Measurements from ENCODE around the gene MTX3.

The MTX3 gene, protein sequence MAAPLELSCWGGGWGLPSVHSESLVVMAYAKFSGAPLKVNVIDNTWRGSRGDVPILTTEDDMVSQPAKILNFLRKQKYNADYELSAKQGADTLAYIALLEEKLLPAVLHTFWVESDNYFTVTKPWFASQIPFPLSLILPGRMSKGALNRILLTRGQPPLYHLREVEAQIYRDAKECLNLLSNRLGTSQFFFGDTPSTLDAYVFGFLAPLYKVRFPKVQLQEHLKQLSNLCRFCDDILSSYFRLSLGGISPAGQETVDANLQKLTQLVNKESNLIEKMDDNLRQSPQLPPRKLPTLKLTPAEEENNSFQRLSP

DNA sequence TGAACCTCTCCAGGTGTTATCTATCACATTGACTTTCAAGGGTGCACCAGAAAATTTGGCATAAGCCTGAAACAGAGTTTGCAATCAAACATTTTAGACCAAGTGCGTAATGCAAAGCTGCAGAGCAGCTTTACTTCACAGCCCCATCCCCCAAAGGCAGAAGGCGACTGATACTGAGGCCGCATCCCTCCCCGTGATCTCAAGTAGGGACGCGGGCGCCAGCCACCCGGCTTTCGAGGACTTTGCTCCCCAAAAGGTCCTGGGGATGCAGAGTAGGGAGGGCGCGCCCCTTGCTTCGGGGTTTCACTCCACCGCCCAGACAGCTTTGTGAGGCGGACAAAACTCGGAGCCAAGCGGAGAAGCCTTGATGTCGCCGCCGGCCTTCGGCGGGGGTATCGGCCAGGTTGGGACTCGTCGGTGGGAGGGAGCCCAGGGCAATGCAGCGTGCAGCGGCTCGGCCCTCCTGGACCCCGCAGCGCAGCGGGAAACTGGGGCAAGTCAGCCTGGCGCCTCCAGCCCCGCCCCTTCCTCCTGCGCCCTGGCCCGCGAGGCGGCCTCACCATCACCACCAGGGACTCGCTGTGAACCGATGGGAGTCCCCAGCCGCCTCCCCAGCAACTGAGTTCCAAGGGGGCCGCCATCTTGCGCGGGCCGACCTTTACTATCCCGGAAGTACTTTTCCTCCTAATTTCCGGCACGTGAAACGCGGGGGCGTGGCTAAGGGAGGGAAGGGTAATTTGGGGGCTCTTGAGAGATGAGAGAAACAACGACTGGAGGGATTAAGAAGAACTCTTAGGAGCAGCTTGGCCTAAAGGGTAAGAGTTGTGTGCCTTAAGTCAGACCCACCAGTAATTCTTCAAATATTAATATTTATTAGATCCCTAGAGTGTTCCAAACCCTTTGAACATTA is at the start of gene MTX3:
TSS of gene MTX3 (minus strand) at position 665 of the 910 bp plus-strand sequence. CDS start at position 641, 24 bp downstream.
- peak; percentile 77 to 82 for DNase-seq (ENCODE audit: low read depth in 2 of 2)

DNA sequence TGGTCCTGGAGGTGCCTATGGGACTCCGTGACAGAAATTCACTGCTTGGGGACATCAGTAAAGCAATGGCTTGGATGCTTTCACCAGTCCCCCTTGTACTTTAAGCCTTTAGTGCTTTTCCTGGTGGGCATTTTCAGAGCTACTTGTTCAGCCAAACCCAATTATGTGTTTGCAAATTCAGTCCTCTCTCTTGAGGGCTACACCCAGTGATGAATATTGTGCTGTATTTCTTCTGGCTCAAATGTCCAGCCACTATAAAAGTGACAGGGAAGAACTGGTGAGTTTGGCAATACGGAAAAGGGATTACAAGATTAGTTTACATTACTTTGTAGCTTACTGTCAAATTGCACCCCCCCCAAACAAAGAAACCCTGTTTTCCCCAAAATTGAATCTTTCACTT is 48.6 kb upstream of the MTX3 start:
- no peak for DNase-seq (ENCODE audit: low read depth in 2 of 2)

DNA sequence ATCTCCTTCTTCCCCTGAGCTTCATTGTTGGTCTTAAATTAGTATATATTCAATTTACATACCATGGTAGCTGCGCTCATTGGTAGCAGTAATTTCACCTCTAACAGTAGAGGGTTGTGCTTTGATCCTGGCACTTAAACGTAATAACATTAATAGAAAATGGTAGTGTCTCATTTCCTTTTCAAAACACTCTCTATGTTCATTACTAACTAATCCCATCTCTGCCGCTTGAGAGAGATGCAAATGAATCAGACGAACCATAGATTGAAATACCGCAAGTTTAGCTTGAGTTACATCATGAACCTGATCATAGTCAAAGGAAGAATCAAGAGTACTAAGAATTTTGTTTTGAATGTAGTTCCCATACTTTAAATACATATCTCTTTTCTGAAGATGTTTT is 46.3 kb upstream of the MTX3 start:
- no peak for DNase-seq (ENCODE audit: low read depth in 2 of 2)

DNA sequence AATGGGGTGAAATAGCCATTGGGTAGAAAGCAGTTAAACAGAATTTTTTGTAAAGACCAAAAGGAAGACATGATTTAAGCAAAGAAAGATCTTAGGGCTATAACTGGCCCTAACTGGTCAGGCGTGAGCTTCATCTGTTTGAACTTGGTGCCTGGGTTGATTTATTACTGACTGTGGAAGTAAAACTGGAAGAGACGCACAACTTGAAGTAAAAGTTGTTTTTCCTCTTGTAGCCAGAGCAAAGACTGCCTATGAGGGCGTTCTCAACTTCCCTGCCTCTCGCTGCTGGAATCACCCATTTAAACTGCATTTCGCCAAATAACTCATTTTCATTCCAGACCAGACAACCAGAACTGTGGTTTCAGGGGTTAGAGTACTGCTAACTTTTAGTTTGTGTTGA is 45.6 kb upstream of the MTX3 start:
- DNase-seq (ENCODE audit: low read depth in 2 of 2) = no peak

DNA sequence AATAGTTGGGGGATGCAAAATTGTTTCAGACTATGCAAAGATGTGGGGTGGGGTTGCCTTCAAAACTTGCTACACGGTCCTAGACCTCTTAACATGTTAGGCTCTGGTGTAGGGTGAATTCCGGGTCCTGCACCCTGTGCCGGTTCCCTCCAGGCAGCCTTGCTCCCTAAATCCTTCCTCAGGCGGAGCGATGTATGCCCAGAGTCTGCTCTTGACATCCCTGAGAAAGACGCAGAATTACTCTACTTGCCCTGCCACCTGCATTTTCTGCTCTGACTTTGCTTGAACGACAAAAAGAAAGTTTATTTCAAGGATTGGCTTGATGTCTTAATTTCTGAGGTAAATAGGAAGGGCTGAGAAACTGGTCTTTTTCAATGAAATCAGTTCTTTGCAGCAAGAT is 44.8 kb upstream of the MTX3 start:
- no peak for DNase-seq (ENCODE audit: low read depth in 2 of 2)

DNA sequence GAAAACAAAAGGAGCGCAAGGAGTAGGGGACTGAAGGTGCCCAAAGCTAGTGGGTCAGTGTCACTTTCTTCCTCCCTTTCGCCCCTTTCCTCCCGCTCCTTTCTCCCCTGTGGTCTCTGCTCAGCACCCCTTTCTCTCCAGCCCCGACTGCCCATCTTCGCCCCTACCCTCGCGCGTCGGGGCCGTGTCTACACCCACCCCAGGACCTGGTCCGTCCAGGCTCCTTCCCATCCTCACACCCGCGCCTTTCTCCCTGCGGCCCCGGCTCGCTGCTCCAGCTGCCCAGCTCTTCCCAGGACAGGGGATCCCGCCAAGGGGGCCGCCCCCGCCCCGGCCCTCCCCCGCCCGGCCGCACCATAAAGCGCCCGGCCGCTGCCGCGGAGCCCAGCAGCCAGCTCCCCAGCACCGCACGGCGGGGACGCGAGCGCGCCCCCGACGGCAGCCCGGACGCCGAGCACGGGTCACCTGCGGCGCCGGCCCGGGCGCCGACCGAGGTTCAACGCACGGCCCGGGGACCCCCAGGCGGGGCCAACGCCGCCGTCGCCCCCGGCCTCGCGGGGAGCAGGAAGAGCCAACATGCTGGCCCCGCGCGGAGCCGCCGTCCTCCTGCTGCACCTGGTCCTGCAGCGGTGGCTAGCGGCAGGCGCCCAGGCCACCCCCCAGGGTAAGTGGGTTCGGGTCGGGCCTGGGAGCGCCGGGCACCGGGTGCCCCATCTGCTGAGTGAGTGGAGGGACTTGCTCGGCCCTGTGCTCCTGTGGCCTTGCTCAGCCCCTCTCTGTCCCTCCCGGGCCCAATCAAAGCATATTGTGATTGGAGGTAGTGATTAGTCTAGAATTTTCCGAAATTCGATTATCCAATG is 44.1 kb upstream of the MTX3 start, which contains the start of gene THBS4:
TSS of gene THBS4 (plus strand) at position 387 of the 860 bp plus-strand sequence. CDS start at position 577, 190 bp downstream.
- DNase-seq (ENCODE audit: low read depth in 2 of 2) = no peak

DNA sequence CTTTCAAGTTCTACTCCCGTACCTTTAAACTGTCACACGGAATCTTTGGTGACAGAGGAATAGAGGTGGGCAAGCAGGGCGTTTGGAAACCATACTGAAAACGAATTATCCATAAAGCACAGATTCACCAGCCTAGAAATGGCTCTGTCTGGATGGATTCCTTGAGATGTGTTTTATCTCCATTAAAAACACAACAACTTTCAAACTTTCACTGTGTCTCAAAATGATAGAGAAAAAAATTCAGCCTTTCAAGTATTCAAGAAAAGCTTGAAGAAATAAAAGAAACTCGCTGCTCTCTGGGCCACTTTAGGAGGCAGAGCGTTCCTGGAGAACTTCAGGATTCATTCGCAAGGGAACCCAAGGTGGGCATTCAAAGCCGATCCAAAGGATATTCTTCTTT is 43.5 kb upstream of the MTX3 start:
- DNase-seq (ENCODE audit: low read depth in 2 of 2) = no peak

DNA sequence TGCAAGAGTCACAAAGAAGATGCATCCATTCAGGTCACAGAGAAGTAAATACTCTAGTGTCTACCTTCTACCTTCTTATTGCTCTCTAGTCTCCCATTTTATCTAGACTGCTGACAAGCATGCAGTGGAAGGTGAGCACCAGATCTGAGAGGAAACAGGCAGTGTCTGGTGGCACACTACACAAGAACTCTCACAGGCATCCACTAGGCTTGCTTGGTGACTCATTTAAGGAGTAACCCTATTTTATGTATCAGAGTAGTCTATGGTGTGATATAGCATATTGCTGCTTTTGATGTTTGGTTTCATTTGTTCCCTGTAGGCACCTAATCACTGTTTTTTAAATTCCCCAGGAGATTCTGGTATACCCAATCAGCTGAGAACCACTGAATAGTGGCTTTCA is 42.5 kb upstream of the MTX3 start:
- no peak for DNase-seq (ENCODE audit: low read depth in 2 of 2)

DNA sequence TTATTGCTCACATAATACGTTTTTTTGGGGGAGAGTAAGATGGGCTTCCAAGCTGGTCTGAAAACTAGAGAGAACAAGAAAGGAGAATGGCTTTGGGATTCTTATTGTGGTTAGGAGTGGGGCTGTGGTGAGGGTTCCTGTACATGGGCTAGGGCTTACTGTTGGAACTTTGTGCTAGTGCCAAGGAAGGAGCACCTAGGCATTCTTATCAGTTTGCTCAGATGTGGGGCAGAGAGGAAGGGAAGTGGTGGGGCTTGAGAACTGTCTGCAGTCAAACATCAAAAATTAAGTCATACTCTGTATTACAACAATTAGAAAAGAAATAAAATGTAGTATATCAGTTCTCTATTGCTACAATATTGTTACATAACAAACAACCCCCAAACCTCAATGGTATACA is 40.0 kb upstream of the MTX3 start:
- no peak for DNase-seq (ENCODE audit: low read depth in 2 of 2)

DNA sequence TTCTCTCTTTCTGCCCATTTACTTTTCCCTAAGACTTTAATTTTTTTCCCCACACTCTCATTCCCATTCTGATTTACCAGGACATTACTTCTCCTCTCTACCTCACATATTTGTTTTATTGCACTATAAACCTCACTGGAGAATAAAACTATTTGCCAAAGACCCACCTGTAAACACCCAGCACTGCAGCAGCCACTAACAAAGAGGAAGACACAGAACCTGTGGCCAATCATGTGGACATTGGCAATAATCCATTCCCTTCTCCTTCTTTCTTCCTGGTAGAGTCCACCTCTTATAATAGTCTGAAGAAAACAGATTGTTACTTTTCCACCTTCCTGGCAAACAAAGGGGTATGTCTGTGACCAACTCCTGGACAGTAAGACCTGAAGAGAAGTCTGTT is 35.8 kb upstream of the MTX3 start:
- DNase-seq (ENCODE audit: low read depth in 2 of 2) = no peak

DNA sequence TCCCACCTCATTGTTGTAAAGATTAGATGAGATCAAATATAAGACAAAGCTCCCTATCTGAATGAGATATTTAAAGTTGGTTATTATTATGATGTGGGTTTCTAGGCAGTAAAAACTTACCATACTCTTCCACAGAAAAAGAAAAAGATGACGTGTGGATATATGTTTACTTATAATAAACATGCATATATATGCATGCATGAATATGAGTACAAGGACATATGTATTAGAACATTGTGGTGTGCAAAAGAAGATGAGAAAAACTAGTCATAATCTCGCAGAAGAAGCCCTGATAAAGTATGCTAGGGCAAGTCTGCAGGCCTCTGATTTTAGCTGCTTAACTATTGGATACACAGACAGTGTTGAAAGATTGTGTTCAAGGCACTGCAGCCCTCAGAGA is 34.0 kb upstream of the MTX3 start:
- DNase-seq (ENCODE audit: low read depth in 2 of 2) = no peak

DNA sequence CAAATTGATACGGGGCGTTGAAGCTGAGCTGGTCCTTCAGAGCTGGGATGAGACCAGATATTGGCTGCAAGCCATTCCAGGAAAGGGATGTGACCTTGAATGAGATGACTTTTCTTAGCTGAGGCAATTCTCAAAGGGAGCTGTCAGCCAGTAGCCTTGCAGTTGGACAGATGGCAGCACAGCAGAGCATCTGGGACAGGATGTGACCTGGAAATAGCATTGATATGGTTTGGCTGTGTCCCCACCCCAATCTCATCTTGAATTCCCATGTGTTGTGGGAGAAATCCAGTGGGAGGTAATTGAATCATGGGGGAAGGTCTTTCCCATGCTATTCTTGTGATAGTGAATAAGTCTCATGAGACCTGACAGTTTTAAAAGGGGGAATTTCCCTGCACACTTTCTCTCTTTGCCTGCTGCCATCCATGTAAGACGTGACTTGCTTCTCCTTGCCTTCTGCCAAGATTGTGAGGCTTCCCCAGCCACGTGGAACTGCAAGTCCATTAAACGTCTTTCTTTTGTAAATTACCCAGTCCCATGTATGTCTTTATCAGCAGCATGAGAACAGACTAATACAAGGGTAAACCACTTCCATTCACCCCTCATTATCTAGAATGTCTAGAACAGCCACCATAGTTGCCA is 19.8 kb upstream of the MTX3 start:
- no peak for DNase-seq (ENCODE audit: low read depth in 2 of 2)

DNA sequence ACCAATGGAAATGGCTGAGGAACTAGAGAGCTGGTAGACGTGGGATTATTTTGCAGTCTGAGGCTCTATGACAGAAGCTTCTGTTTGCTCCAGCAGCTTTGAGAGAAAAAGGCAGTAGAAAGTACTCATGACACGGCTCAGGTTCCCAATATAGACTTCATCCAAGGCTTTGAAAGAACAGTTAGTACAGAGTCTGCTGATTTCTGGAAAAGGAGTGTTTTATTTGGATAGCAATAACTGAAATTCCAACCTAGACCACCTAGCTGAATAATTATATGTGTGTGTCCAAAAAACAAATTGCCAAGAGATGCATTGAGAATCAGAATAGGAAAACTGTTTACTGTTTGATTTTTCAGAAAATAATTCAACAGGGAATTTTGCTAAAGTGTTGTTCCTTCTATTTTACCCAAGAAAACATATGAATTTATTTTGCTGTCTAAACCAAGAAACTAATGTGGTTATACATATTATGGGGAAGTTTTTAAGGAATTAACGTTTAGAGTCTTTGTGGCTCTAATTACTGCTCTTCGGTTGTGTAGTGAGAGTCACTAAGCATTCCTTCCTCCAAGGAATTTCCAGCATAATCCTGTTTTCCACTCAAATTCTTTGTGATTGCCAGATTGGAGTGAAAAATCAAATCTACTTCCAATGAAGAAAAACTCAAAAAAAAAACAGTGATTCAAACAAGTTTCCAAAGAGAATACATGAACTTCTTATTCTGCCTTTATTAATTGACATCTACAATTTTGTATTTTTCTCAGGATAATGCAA is 18.1 kb upstream of the MTX3 start:
- no peak for DNase-seq (ENCODE audit: low read depth in 2 of 2)

DNA sequence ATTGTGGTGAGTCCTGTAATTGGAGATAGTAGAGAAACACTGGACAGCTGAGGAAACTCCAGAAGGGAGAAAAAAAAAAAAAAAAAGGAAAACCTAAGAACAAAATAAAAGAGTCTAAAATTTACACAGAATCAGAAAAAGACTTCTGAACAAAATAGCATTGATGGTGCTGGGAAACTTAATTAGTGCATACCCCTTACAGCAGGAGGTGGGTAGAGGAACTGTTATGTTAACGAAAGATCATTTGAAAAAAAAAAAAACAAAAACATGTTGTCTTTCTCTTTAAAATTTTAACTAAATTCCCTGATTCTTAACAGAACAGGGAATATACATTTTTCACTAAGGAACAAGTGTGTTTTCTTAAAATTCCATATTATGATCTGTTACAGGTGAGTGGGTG is 11.6 kb upstream of the MTX3 start:
- DNase-seq (ENCODE audit: low read depth in 2 of 2) = no peak

DNA sequence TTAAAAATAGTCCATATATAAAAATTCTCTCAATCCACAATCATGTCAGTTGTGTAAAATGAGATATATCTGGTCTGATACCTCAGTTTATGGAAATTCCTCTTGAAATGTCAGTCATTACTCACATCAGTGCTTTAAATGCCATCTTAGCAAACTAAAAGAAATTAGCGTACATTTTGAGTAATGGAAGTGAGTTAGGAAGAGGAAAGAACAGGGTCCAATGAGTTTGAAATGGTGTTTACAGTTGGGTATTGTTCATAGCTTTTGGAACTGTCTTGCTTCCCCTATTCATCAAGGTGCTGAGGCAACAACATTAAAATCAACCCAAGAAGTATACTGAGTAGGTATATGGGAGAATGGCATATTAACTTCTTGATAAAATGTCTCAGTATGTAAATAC is 8.7 kb upstream of the MTX3 start:
- DNase-seq (ENCODE audit: low read depth in 2 of 2) = no peak

DNA sequence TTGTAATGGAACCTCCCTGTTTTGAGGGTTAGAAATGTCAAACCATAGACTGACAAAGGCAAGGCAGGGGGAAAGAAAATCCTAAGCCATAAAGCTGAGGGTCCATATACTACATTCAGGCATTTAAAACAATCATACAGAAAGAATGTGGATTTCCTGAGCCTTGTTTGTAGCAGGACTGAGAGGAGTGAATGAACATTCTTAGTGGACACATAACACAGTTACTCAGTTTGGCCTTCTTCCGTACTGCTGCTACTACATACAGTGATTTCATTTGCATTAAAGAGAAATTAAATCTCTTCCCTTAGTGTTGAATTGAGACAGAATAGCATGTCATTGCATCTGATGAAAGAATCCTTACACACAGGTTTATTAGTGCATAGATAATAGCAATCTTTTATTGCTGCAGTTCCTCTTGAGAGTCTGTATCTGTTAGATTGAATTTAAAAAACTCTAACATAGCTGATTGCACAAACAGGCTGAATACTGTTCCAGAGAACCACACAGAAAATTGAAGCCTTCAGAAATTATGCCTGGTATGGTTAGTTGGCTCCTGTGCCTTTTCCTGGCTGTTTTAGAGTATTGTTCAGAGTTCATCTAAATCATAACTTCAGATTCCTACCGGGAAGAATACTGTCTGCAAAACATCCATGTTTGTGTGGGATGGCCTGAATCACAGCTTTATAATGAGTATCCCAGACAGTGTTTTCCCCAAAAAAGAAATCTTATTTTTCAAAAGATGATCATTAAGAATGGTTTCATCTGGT is 2.0 kb upstream of the MTX3 start:
- DNase-seq (ENCODE audit: low read depth in 2 of 2) = no peak

DNA sequence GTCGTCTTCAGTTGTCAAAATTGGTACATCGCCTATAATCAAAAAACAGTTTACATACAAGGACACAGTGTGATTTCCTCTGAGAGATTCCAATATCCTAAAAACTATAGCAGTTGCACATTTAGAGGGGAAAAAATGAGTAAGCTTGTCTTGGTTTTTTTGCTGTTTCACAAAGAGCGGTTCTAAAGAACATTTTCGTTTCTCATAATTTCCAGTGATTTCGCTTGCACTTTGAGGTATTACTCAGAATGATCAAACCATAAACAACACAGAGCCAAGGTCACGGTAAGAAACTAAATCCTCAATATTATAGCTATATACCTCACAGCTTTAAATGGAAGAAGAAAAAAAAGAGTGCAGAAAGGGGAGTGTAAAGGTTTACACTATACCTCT is 861 bp downstream of the MTX3 start:
- DNase-seq (ENCODE audit: low read depth in 2 of 2) = no peak

DNA sequence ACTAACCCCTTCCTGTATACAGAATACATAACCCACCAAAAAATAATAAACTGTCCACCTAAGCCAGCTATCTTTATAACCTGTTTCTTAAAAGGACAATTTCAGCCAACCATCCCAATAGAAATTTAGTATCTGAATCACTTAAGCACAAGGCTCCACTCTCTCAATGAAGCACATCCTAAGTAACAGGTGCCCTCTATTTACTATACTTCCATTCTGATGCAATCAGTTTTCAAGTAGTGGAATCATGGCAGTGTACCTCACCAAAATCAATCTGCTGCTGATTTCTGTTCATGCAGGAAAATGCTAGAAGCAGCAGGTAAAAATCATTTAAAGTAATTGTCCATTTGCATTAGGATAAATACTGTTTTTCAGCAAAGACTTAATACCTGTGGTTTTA is 4.8 kb downstream of the MTX3 start:
- DNase-seq (ENCODE audit: low read depth in 2 of 2) = no peak

DNA sequence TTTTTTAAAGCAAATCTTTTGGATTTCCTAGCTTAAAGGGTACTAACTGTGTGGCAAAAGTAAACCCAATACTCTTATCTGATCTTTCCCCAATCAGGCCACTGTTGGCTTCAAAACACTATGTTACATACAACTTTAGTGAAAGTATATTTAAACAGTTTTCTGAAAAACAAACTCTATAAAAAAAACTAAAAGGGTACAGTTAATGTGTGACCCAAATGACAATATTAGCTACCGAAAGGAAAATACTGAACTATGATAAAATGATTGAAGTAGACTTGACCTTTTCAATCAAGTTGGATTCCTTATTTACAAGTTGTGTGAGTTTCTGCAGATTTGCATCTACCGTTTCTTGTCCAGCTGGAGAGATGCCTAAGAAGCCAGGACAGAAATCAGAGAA is 5.8 kb downstream of the MTX3 start:
- no peak for DNase-seq (ENCODE audit: low read depth in 2 of 2)

DNA sequence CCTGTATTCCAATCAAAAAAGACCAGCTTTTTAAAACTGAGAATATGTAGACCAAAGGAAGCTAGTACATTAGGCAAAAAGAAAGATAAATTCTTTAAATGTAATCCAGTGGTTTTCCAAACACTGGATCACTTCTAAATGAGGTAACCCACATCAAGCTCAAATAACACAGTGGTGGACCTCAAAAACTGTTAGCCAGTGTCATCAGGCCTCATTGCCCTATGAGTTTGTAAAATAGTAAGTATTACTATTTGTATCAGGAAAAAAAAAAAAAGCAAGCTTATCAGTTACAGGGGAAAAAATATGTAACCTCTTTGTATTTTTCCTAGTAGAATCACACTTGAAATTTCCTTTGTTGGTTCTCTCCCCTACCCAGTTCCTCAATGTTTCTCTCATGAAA is 6.7 kb downstream of the MTX3 start:
- no peak for DNase-seq (ENCODE audit: low read depth in 2 of 2)
